ENCODE data around the gene MND1.

- TF ChIP-seq ZNF565 (CRISPR knock-in tag; conservative IDR thresholded peaks at IDR 0.05; ENCODE audit: low read depth) (no peak), CSRNP3 (CRISPR knock-in tag; IDR thresholded peaks at IDR 0.05) (no peak), ISL1 (CRISPR knock-in tag; IDR thresholded peaks at IDR 0.05) (no peak), RARB (CRISPR knock-in tag; IDR thresholded peaks at IDR 0.05) (no peak), BACH2 (CRISPR knock-in tag; IDR thresholded peaks at IDR 0.05; ENCODE audit: borderline replicate concordance) (no peak), ZNF8 (CRISPR knock-in tag; IDR thresholded peaks at IDR 0.05) (no peak), ZNF70 (CRISPR knock-in tag; IDR thresholded peaks at IDR 0.05) (no peak), GLIS3 (CRISPR knock-in tag; IDR thresholded peaks at IDR 0.05) (no peak), TOX (CRISPR knock-in tag; IDR thresholded peaks at IDR 0.05; ENCODE audit: borderline replicate concordance) (no peak), TCF4 (CRISPR knock-in tag; IDR thresholded peaks at IDR 0.05; ENCODE audit: borderline replicate concordance) (no peak), ZFP3 (CRISPR knock-in tag; IDR thresholded peaks at IDR 0.05) (no peak), CSDC2 (CRISPR knock-in tag; IDR thresholded peaks at IDR 0.05) (no peak), ARNTL (CRISPR knock-in tag; IDR thresholded peaks at IDR 0.05; ENCODE audit: borderline replicate concordance, low read depth) (no peak), OSR1 (CRISPR knock-in tag; IDR thresholded peaks at IDR 0.05) (no peak)
Observed at GRCh38 chr4:153375303-153375702, 30.8 kb downstream of the MND1 start.
